HL-60 (cell line): ENCODE measurements around the gene CELF2.

Experiments
- DNase-seq, 2 experiments: peaks; one replicate each; pipeline ENCODE4 v3.0.0-alpha.2; 2010 to 2020; ENCODE audit warnings: low read depth in 1 of 2, low spot score in 1 of 2
- H3K27ac ChIP-seq: fragments of 250-450 bp; sonication (Bioruptor Pico); replicated peaks from 2 replicates; pipeline ENCODE4 v1.5.1; 2020; ENCODE audit warnings: mild to moderate bottlenecking, moderate library complexity
- H3K27me3 ChIP-seq: fragments of 250-450 bp; sonication (Bioruptor Pico); 2 replicates; pipeline ENCODE4 v1.5.1; 2021; ENCODE audit warnings: mild to moderate bottlenecking, moderate library complexity; ENCODE audit not compliant: insufficient read depth, poor library complexity, severe bottlenecking
- H3K4me3 ChIP-seq: replicated peaks from 2 replicates; pipeline ENCODE4 v1.5.1; 2011; ENCODE audit warnings: mild to moderate bottlenecking, control low read depth, low read length; ENCODE audit not compliant: insufficient read depth
- CTCF ChIP-seq: IDR thresholded peaks from one replicate; pipeline ENCODE4 v1.5.1; 2011; ENCODE audit warnings: low read length, control low read depth, inconsistent platforms; ENCODE audit not compliant: insufficient read depth
- GABPA ChIP-seq: IDR thresholded peaks from 2 replicates; pipeline ENCODE4 v1.6.1; 2012; ENCODE audit warnings: low read depth
- POLR2AphosphoS5 ChIP-seq: IDR thresholded peaks from 2 replicates; pipeline ENCODE4 v1.6.1; 2012; ENCODE audit warnings: low read depth
- REST ChIP-seq: IDR thresholded peaks from 2 replicates; pipeline ENCODE4 v1.6.1; 2012; ENCODE audit warnings: low read depth; ENCODE audit not compliant: insufficient replicate concordance
- SPI1 ChIP-seq: IDR thresholded peaks from 2 replicates; pipeline ENCODE4 v1.6.1; 2012; ENCODE audit warnings: low read depth, mild to moderate bottlenecking, borderline replicate concordance

The CELF2 gene

GRCh38 chr10:11134411-11134810 lies 116.7 kb downstream of the CELF2 start:
- Histone ChIP-seq H3K27me3 (no peaks in the 10 kb centered on the region), H3K4me3 (no peak overlapping the region), H3K27ac (no peak overlapping the region)
- DNase-seq = no peak
- no peak for TF ChIP-seq POLR2AphosphoS5
- no peak for TF ChIP-seq GABPA
- no peak for TF ChIP-seq CTCF
- no peak for TF ChIP-seq SPI1
- TF ChIP-seq REST = no peak

GRCh38 chr10:11135709-11136108 lies 118.0 kb downstream of the CELF2 start:
- no peaks in the 10 kb centered on the region for H3K27me3 ChIP-seq
- TF ChIP-seq SPI1 (no peak), REST (no peak), POLR2AphosphoS5 (no peak), GABPA (no peak), CTCF (no peak)

GRCh38 chr10:11138314-11139033 lies 120.8 kb downstream of the CELF2 start:
- no peak overlapping the region for H3K4me3 ChIP-seq
- DNase-seq = no peak
- TF ChIP-seq REST (no peak), GABPA (no peak)
- H3K27ac ChIP-seq = no peak overlapping the region
- no peaks in the 10 kb centered on the region for H3K27me3 ChIP-seq

More at GRCh38 chr10:11135709-11136108, 118.0 kb downstream of the CELF2 start:
- Histone ChIP-seq H3K27ac (no peak overlapping the region), H3K4me3 (no peak overlapping the region)
- DNase-seq = no peak
